SK-N-SH (cell line): Measurements from ENCODE around the gene LRP4. TPM values are rescaled to one million over a fixed set of nuclear protein-coding genes. Genes with fewer than 3 reads are reported as not detected.

ENCODE experiments used
- CTCF ChIA-PET: fragments of 300-600, 350-600 bp; formaldehyde crosslinking; extraction: SDS; loops from one replicate; lab custom pipeline; 2021; lab: Yijun Ruan, JAX
- POLR2A ChIA-PET: fragments of 350-600 bp; sonication (Branson Sonifier 250); formaldehyde crosslinking; extraction: SDS; loops from one replicate; lab custom pipeline; 2020; ENCODE audit warnings: antibody characterized with exemption, inconsistent platforms; lab: Yijun Ruan, JAX
- DNase-seq: peaks from one replicate; pipeline ENCODE4 v3.0.0; 2012
- H2AFZ ChIP-seq: fragments of 200-600 bp; sonication (generic); 2 replicates; pipeline ENCODE4 v1.8.1; 2016; ENCODE audit warnings: antibody characterized with exemption, mild to moderate bottlenecking, low read depth
- H3F3A ChIP-seq: fragments of 200-600 bp; sonication (generic); replicated peaks from 2 replicates; pipeline ENCODE3; 2016; ENCODE audit warnings: antibody characterized with exemption, mild to moderate bottlenecking; ENCODE audit not compliant: insufficient read depth
- H3K27ac ChIP-seq, 2 experiments: fragments of 200-500 bp in 1 of 2; fragments of 200-600 bp in 1 of 2; sonication (Bioruptor generic) in 1 of 2; sonication (generic), shearing (Covaris generic) in 1 of 2; 2 replicates each; pipeline versions ENCODE4 v1.5.1 to v1.6.1; 2014 to 2016; ENCODE audit warnings: low read depth in 2 of 2, inconsistent platforms in 1 of 2, low read length in 1 of 2, mild to moderate bottlenecking in 1 of 2, mixed read lengths in 1 of 2
- H3K27me3 ChIP-seq: fragments of 200-600 bp; sonication (generic), shearing (Covaris generic); 2 replicates; pipeline ENCODE4 v1.6.1; 2016; ENCODE audit warnings: mixed run types; ENCODE audit not compliant: insufficient read depth
- H3K36me3 ChIP-seq, 2 experiments: fragments of 200-500 bp in 1 of 2; fragments of 200-600 bp in 1 of 2; sonication (Bioruptor generic) in 1 of 2; sonication (generic) in 1 of 2; replicated peaks in 1 of 2; 2 replicates each; pipeline versions ENCODE3 to v1.5.1; 2014 to 2016; ENCODE audit warnings: low read length in 1 of 2, mild to moderate bottlenecking in 1 of 2; ENCODE audit not compliant: insufficient read depth in 2 of 2, control insufficient read depth in 1 of 2
- H3K4me1 ChIP-seq, 2 experiments: fragments of 200-500 bp in 1 of 2; fragments of 200-600 bp in 1 of 2; sonication (Bioruptor generic) in 1 of 2; sonication (generic), shearing (Covaris generic) in 1 of 2; 2 replicates each; pipeline versions ENCODE4 v1.5.1 to v1.6.1; 2014 to 2016; ENCODE audit warnings: low read depth in 1 of 2, low read length in 1 of 2, mixed run types in 1 of 2; ENCODE audit not compliant: insufficient read depth in 2 of 2, control insufficient read depth in 1 of 2
- H3K4me2 ChIP-seq: fragments of 200-600 bp; sonication (generic), shearing (Covaris generic); 2 replicates; pipeline ENCODE4 v1.6.1; 2017; ENCODE audit warnings: mixed run types
- H3K4me3 ChIP-seq, 2 experiments: fragments of 200-500 bp in 1 of 2; fragments of 200-600 bp in 1 of 2; sonication (Bioruptor generic) in 1 of 2; sonication (generic), shearing (Covaris generic) in 1 of 2; 2 replicates each; pipeline versions ENCODE4 v1.5.1 to v1.8.1; 2014 to 2016; ENCODE audit warnings: low read depth in 2 of 2, inconsistent platforms in 1 of 2, low read length in 1 of 2, mild to moderate bottlenecking in 1 of 2, mixed read lengths in 1 of 2, moderate library complexity in 1 of 2
- H3K79me2 ChIP-seq: fragments of 200-600 bp; sonication (generic); 2 replicates; pipeline ENCODE4 v1.8.1; 2017; ENCODE audit warnings: mild to moderate bottlenecking; ENCODE audit not compliant: insufficient read depth
- H3K9ac ChIP-seq: fragments of 200-600 bp; sonication (generic); 2 replicates; pipeline ENCODE4 v1.6.1; 2017; ENCODE audit warnings: mixed run types
- H3K9me2 ChIP-seq: fragments of 200-600 bp; sonication (generic); 2 replicates; pipeline ENCODE4 v1.6.1; 2017; ENCODE audit warnings: mixed run types
- H3K9me3 ChIP-seq: fragments of 200-600 bp; sonication (generic); 2 replicates; pipeline ENCODE4 v1.6.1; 2017; ENCODE audit warnings: mixed run types, mild to moderate bottlenecking, moderate library complexity
- H4K20me1 ChIP-seq: fragments of 200-600 bp; sonication (generic); 2 replicates; pipeline ENCODE4 v1.6.1; 2017; ENCODE audit warnings: mild to moderate bottlenecking, mixed run types; ENCODE audit not compliant: insufficient read depth
- ELF1 ChIP-seq: IDR thresholded peaks from 2 replicates; pipeline ENCODE4 v1.4.0; 2012
- EP300 ChIP-seq, 2 experiments: IDR thresholded peaks; 2 replicates each; pipeline versions ENCODE4 v1.4.0 to v1.6.1; 2012; ENCODE audit warnings: borderline replicate concordance in 1 of 2, low read depth in 1 of 2, low read length in 1 of 2
- FOSL2 ChIP-seq: IDR thresholded peaks from 2 replicates; pipeline ENCODE4 v1.4.0; 2012; ENCODE audit warnings: low read depth, mild to moderate bottlenecking, moderate library complexity, borderline replicate concordance
- FOXJ3 ChIP-seq: sonication (generic); formaldehyde crosslinking; IDR thresholded peaks from 2 replicates; pipeline ENCODE4 v1.5.1; 2020; ENCODE audit warnings: mild to moderate bottlenecking, missing genetic modification reagents
- FOXM1 ChIP-seq: IDR thresholded peaks from 2 replicates; pipeline ENCODE4 v1.4.0; 2012; ENCODE audit warnings: low read depth, mild to moderate bottlenecking
- GABPA ChIP-seq: IDR thresholded peaks from 2 replicates; pipeline ENCODE4 v1.4.0; 2012; ENCODE audit warnings: low read depth, mild to moderate bottlenecking
- IRF3 ChIP-seq: fragments of 150-350 bp; IDR thresholded peaks from 2 replicates; pipeline ENCODE4 v1.6.1; 2016; ENCODE audit warnings: mild to moderate bottlenecking, low read depth, low read length
- MAX ChIP-seq: IDR thresholded peaks from 2 replicates; pipeline ENCODE4 v1.4.0; 2012; ENCODE audit warnings: low read depth
- NFIC ChIP-seq: IDR thresholded peaks from 2 replicates; pipeline ENCODE4 v1.4.0; 2012; ENCODE audit warnings: borderline replicate concordance
- NRF1 ChIP-seq: IDR thresholded peaks from 2 replicates; pipeline ENCODE4 v1.6.1; 2012; ENCODE audit warnings: low read depth, mild to moderate bottlenecking, low read length
- PBX3 ChIP-seq: IDR thresholded peaks from 2 replicates; pipeline ENCODE4; 2012
- POLR2AphosphoS5 ChIP-seq: IDR thresholded peaks from 2 replicates; pipeline ENCODE4 v1.6.1; 2012; ENCODE audit warnings: low read depth, low read length
- RAD21 ChIP-seq: IDR thresholded peaks from 2 replicates; pipeline ENCODE4 v1.6.1; 2012; ENCODE audit warnings: mild to moderate bottlenecking, low read length
- RCOR1 ChIP-seq: fragments of 150-350 bp; IDR thresholded peaks from 2 replicates; pipeline ENCODE4 v1.6.1; 2017; ENCODE audit warnings: antibody characterized with exemption, low read length
- RFX5 ChIP-seq: IDR thresholded peaks from 2 replicates; pipeline ENCODE4 v1.6.1; 2012; ENCODE audit warnings: mild to moderate bottlenecking, improper control_type of control experiment, low read length
- RXRA ChIP-seq: IDR thresholded peaks from 2 replicates; pipeline ENCODE4 v1.4.0; 2012; ENCODE audit warnings: low read depth, mild to moderate bottlenecking, borderline replicate concordance
- SIN3A ChIP-seq: IDR thresholded peaks from 2 replicates; pipeline ENCODE4 v1.6.1; 2012; ENCODE audit warnings: low read depth, mild to moderate bottlenecking, low read length, moderate library complexity, borderline replicate concordance
- SMC3 ChIP-seq: IDR thresholded peaks from 2 replicates; pipeline ENCODE4 v1.6.1; 2012; ENCODE audit warnings: low read depth, low read length, improper control_type of control experiment
- TEAD4 ChIP-seq: IDR thresholded peaks from 2 replicates; pipeline ENCODE4 v1.4.0; 2012; ENCODE audit warnings: mild to moderate bottlenecking, borderline replicate concordance; ENCODE audit not compliant: insufficient read depth
- USF1 ChIP-seq: IDR thresholded peaks from 2 replicates; pipeline ENCODE4 v1.4.0; 2012; ENCODE audit warnings: low read depth, borderline replicate concordance
- YY1 ChIP-seq: IDR thresholded peaks from 2 replicates; pipeline ENCODE4 v1.4.0; 2012; ENCODE audit warnings: low read depth, mild to moderate bottlenecking
- ZBTB33 ChIP-seq: IDR thresholded peaks from 2 replicates; pipeline ENCODE4 v1.4.0; 2012; ENCODE audit warnings: low read depth, borderline replicate concordance
- polyA plus RNA-seq, 3 experiments: library from polyadenylated mRNA; depleted of rRNA; stranded (reverse); fragments of >200 nt; gene quantifications; 2 replicates each; pipeline ENCODE4 v1.2.3, GENCODE V29; 2012

Gene LRP4
- polyA plus RNA-seq, 1 of the 3 experiments (the other 2 are of a cell fraction) = 10.9 TPM

GRCh38 chr11:46837860-46838259 is 80.5 kb downstream of the LRP4 start:
- no peak for DNase-seq
- no peak overlapping the region for H3K4me3 ChIP-seq
- TF ChIP-seq NRF1 = no peak
- TF ChIP-seq USF1 = no peak
- no peak for TF ChIP-seq SMC3
- TF ChIP-seq MAX = no peak
- TF ChIP-seq NFIC = no peak
- no peak for TF ChIP-seq FOXM1
- no peak for TF ChIP-seq FOXJ3
- no peak for TF ChIP-seq EP300 (IDR thresholded peaks at IDR 0.05; ENCODE audit: borderline replicate concordance in 1 of 2, low read depth in 1 of 2, low read length in 1 of 2)
- TF ChIP-seq IRF3 = no peak
- no peak for TF ChIP-seq RAD21
- no peak for TF ChIP-seq RFX5
- TF ChIP-seq YY1 = no peak
- TF ChIP-seq, all 33 proteins: peak for 0
- ChIA-PET CTCF (interaction anchor here (0.8 kb wide), 1 partner anchor 40 kb away, joined by 3 read pairs; no protein-coding TSS in a partner anchor), POLR2A (no interaction called here)
- Histone ChIP-seq H4K20me1 (peaks cover 65% of the 10 kb centered on the region), H3K79me2 (peaks cover 100% of the 10 kb centered on the region), H3K36me3 (peaks cover 0 to 17% of the 10 kb centered on the region in 2 experiments), H3K9me2 (no peaks in the 10 kb centered on the region), H3K27me3 (no peaks in the 10 kb centered on the region), H3K9ac (no peak overlapping the region), H3K4me1 (peaks cover 2 to 10% of the 10 kb centered on the region in 2 experiments; a peak in 2 of 4 replicates), H2AFZ (no peak overlapping the region), H3K4me2 (no peak overlapping the region), H3K9me3 (no peaks in the 10 kb centered on the region), H3K27ac (no peak overlapping the region), H3F3A (no peaks in the 10 kb centered on the region)

GRCh38 chr11:46836870-46837269 is 81.5 kb downstream of the LRP4 start:
- Histone ChIP-seq H3K27ac (no peak overlapping the region), H3K9me2 (no peaks in the 10 kb centered on the region), H3K9me3 (no peaks in the 10 kb centered on the region), H3K4me2 (no peak overlapping the region), H3F3A (no peaks in the 10 kb centered on the region), H3K79me2 (peaks cover 100% of the 10 kb centered on the region), H3K4me3 (no peak overlapping the region), H4K20me1 (peaks cover 64% of the 10 kb centered on the region), H3K36me3 (peaks cover 0 to 15% of the 10 kb centered on the region in 2 experiments), H3K27me3 (no peaks in the 10 kb centered on the region), H2AFZ (no peak overlapping the region), H3K9ac (no peak overlapping the region), H3K4me1 (peaks cover 5 to 13% of the 10 kb centered on the region in 2 experiments; a peak in 2 of 4 replicates)
- no peak for TF ChIP-seq TEAD4
- TF ChIP-seq EP300 (IDR thresholded peaks at IDR 0.05; ENCODE audit: borderline replicate concordance in 1 of 2, low read depth in 1 of 2, low read length in 1 of 2) = no peak
- no peak for TF ChIP-seq FOXM1
- TF ChIP-seq ELF1 = no peak
- TF ChIP-seq RXRA = no peak
- no peak for TF ChIP-seq FOXJ3
- TF ChIP-seq RCOR1 = no peak
- TF ChIP-seq POLR2AphosphoS5 = no peak
- TF ChIP-seq FOSL2 = no peak
- no peak for TF ChIP-seq ZBTB33
- no peak for TF ChIP-seq RAD21
- TF ChIP-seq GABPA = no peak
- no peak for TF ChIP-seq PBX3
- TF ChIP-seq SIN3A = no peak
- DNase-seq = no peak
- POLR2A ChIA-PET = no interaction called here
- CTCF ChIA-PET = interaction anchor here (1.0 kb wide), 1 partner anchor 94 kb away, joined by 3 read pairs; no protein-coding TSS in a partner anchor
